ENCODE measurements around the gene ASCL2.

ASCL2 gene

DNA sequence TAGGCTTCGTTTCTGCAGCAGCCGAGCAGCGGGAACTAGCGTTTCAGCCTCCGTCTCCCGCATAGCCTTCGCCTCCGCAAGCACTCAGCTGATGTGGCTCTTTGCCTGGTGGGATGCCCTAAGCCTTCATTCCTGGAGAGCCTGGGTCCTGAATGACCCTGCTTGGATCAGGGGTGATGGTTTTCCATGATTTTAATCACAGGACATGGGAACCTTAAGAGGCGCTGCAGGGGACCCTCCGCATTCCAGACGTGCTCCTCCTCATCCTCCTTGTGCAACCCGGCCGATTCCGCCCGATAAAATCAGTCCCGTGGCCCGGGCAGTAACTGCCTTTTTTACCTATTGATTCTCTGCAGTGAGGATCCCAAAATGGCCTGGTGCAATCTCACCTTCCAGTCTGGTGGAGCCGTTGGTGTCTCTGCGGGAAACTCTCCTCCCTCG, 23.2 kb upstream of the ASCL2 start:
- Histone ChIP-seq H3K9me2 (replicated peaks; ENCODE audit: control insufficient read depth, low read length) (no peaks in the 10 kb centered on the region), H3F3A (ENCODE audit: control insufficient read depth, insufficient read depth) (no peaks in the 10 kb centered on the region), H3K79me2 (ENCODE audit: control insufficient read depth, low read length) (no peaks in the 10 kb centered on the region), H3K4me1 (ENCODE audit: control insufficient read depth, low read length) (no peaks in the 10 kb centered on the region), H4K20me1 (ENCODE audit: control insufficient read depth, insufficient read depth, low read depth, low read length) (no peaks in the 10 kb centered on the region), H3K27me3 (ENCODE audit: control insufficient read depth, low read length) (no peaks in the 10 kb centered on the region), H3K9me3 (ENCODE audit: control insufficient read depth, insufficient read depth, low read length) (no peaks in the 10 kb centered on the region), H3K4me2 (ENCODE audit: low read length) (no peak overlapping the region), H3K36me3 (ENCODE audit: control insufficient read depth, low read length) (no peaks in the 10 kb centered on the region), H3K4me3 (ENCODE audit: low read length) (no peak overlapping the region), H3K27ac (ENCODE audit: low read depth, low read length) (no peak overlapping the region)
- TF ChIP-seq, protein P1, sequence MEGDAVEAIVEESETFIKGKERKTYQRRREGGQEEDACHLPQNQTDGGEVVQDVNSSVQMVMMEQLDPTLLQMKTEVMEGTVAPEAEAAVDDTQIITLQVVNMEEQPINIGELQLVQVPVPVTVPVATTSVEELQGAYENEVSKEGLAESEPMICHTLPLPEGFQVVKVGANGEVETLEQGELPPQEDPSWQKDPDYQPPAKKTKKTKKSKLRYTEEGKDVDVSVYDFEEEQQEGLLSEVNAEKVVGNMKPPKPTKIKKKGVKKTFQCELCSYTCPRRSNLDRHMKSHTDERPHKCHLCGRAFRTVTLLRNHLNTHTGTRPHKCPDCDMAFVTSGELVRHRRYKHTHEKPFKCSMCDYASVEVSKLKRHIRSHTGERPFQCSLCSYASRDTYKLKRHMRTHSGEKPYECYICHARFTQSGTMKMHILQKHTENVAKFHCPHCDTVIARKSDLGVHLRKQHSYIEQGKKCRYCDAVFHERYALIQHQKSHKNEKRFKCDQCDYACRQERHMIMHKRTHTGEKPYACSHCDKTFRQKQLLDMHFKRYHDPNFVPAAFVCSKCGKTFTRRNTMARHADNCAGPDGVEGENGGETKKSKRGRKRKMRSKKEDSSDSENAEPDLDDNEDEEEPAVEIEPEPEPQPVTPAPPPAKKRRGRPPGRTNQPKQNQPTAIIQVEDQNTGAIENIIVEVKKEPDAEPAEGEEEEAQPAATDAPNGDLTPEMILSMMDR (IDR thresholded peaks at IDR 0.05; ENCODE audit: low read depth, low read length, poor library complexity, severe bottlenecking), result no peak
- TF ChIP-seq EZH2phosphoT487 (IDR thresholded peaks at IDR 0.05; ENCODE audit: borderline replicate concordance, low read length), result no peak

DNA sequence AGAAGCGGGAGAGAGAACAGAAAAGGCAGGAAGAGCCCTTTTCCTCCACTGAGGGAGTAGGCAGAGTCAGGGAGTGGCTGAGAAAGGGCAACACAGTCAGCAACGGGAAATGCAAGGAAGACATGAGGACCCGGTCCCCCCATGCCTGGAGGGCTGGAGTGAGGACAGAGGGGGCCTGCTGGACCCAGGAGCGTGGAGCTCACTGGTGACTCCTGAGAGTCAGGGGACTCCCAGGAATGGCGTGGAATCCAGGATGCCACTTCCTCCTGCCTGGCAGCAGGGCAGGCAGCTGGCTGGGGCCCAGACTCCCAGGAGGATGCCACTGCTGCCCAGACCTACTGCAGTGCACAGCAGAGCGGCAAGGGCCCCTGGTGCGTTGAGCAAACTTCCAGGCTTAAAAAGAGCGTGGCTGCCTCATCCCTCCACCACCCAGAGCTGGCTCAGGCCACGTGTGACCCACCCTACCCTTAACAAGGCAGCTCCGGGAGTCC, 20.0 kb upstream of the ASCL2 start:
- H3K4me3 ChIP-seq (ENCODE audit: low read length), result no peak overlapping the region
- H3K36me3 ChIP-seq (ENCODE audit: control insufficient read depth, low read length), result no peaks in the 10 kb centered on the region
- H3K27ac ChIP-seq (ENCODE audit: low read depth, low read length), result no peak overlapping the region
- TF ChIP-seq, protein P1 (IDR thresholded peaks at IDR 0.05; ENCODE audit: low read depth, low read length, poor library complexity, severe bottlenecking), result no peak
- no peak for TF ChIP-seq EZH2phosphoT487 (IDR thresholded peaks at IDR 0.05; ENCODE audit: borderline replicate concordance, low read length)
- no peak overlapping the region for H3K4me2 ChIP-seq (ENCODE audit: low read length)
- H3K79me2 ChIP-seq (ENCODE audit: control insufficient read depth, low read length), result no peaks in the 10 kb centered on the region
- no peaks in the 10 kb centered on the region for H3K27me3 ChIP-seq (ENCODE audit: control insufficient read depth, low read length)
- H3K4me1 ChIP-seq (ENCODE audit: control insufficient read depth, low read length), result no peaks in the 10 kb centered on the region
- no peaks in the 10 kb centered on the region for H3K9me3 ChIP-seq (ENCODE audit: control insufficient read depth, insufficient read depth, low read length)
- no peaks in the 10 kb centered on the region for H3F3A ChIP-seq (ENCODE audit: control insufficient read depth, insufficient read depth)
- no peaks in the 10 kb centered on the region for H3K9me2 ChIP-seq (replicated peaks; ENCODE audit: control insufficient read depth, low read length)
- H4K20me1 ChIP-seq (ENCODE audit: control insufficient read depth, insufficient read depth, low read depth, low read length), result no peaks in the 10 kb centered on the region

DNA sequence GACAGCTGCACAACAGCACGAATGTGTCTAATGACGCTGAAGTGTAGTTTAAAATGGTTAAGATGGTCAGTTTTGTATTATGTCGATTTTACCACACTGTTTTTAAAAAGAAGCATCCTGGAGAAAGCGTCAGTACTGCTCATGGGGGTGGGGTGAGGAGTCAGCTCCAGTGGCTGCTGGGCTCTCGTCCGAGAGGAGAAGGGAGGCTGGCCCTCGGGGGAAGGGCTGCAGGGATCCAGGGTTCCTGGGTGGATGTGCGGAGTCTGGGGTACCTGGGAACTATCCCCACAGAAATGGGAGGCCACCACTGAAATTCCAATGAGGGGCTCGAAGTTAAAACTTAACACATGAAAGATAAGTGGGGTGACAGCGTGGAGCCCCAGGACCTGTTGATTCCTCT, 19.5 kb upstream of the ASCL2 start:
- no peak overlapping the region for H3K4me2 ChIP-seq (ENCODE audit: low read length)
- H3K4me3 ChIP-seq (ENCODE audit: low read length), result no peak overlapping the region
- H3K36me3 ChIP-seq (ENCODE audit: control insufficient read depth, low read length), result no peaks in the 10 kb centered on the region
- TF ChIP-seq EZH2phosphoT487 (IDR thresholded peaks at IDR 0.05; ENCODE audit: borderline replicate concordance, low read length), result no peak
- TF ChIP-seq, protein P1 (IDR thresholded peaks at IDR 0.05; ENCODE audit: low read depth, low read length, poor library complexity, severe bottlenecking), result no peak
- no peaks in the 10 kb centered on the region for H3K9me3 ChIP-seq (ENCODE audit: control insufficient read depth, insufficient read depth, low read length)
- H3K27ac ChIP-seq (ENCODE audit: low read depth, low read length), result no peak overlapping the region
- H3F3A ChIP-seq (ENCODE audit: control insufficient read depth, insufficient read depth), result no peaks in the 10 kb centered on the region
- H3K4me1 ChIP-seq (ENCODE audit: control insufficient read depth, low read length), result no peaks in the 10 kb centered on the region
- H4K20me1 ChIP-seq (ENCODE audit: control insufficient read depth, insufficient read depth, low read depth, low read length), result no peaks in the 10 kb centered on the region
- H3K27me3 ChIP-seq (ENCODE audit: control insufficient read depth, low read length), result no peaks in the 10 kb centered on the region
- H3K79me2 ChIP-seq (ENCODE audit: control insufficient read depth, low read length), result no peaks in the 10 kb centered on the region
- no peaks in the 10 kb centered on the region for H3K9me2 ChIP-seq (replicated peaks; ENCODE audit: control insufficient read depth, low read length)
